Thyroid gland (tissue), 4 donors: Measurements from ENCODE around the gene NNMT.

Source experiments
- CTCF ChIP-seq, 6 experiments: fragments of 200-600 bp in 3 of 6; fragments of 450-650 bp in 3 of 6; sonication (generic) in 3 of 6; IDR thresholded peaks; one replicate each; pipeline ENCODE4 v1.5.1; 2016 to 2019; ENCODE audit warnings: antibody characterized with exemption in 6 of 6, mild to moderate bottlenecking in 2 of 6, inconsistent platforms in 1 of 6, moderate library complexity in 1 of 6
- POLR2A ChIP-seq, 2 donors: fragments of 450-650 bp; IDR thresholded peaks; one replicate each; pipeline ENCODE4 v1.6.1; 2017; ENCODE audit warnings: antibody characterized with exemption in 2 of 2, mild to moderate bottlenecking in 2 of 2, moderate library complexity in 1 of 2

GRCh38 chr11:114259124-114259526 is 37.1 kb upstream of the NNMT start:
- TF ChIP-seq CTCF (IDR thresholded peaks at IDR 0.05) (no peak), POLR2A (IDR thresholded peaks at IDR 0.05) (no peak)
